Endothelial cell of umbilical vein (primary cell): ENCODE data around the gene ARMH4. TPM values are rescaled to one million over a fixed set of nuclear protein-coding genes. Genes with fewer than 3 reads are reported as not detected.

Experiments
- BruUV-seq: library from RNA; stranded (reverse); fragments of 400-500 nt; replicated peaks from 2 replicates; lab custom pipeline; 2021; lab: Mats Ljungman, UMichigan
- CTCF ChIA-PET: fragments of 300-600, 350-600 bp; sonication (Branson Sonifier 250); formaldehyde crosslinking; loops from one replicate; lab custom pipeline; 2021; ENCODE audit warnings: antibody characterized with exemption, inconsistent platforms; lab: Charles Lee
- POLR2A ChIA-PET: fragments of 300-600, 350-600 bp; sonication (Branson Sonifier 250); formaldehyde crosslinking; loops from one replicate; lab custom pipeline; 2021; ENCODE audit warnings: antibody characterized with exemption, inconsistent platforms; lab: Charles Lee
- DNase-seq: peaks from one replicate; pipeline ENCODE4 v3.0.0-alpha.2; 2011; ENCODE audit warnings: low read depth, low spot score
- FAIRE-seq: peaks from 2 replicates; lab custom pipeline; 2011; peaks lifted over from hg19 to GRCh38; lab: Jason Lieb, UNC
- H2AFZ ChIP-seq: 2 replicates; pipeline ENCODE4 v1.6.0; 2012; ENCODE audit warnings: low read depth, low read length, control low read depth, inconsistent platforms
- H3K27ac ChIP-seq: 2 replicates; pipeline ENCODE4 v1.5.1; 2011; ENCODE audit warnings: low read depth, mild to moderate bottlenecking, control low read depth, low read length, moderate library complexity; ENCODE audit not compliant: insufficient read depth
- H3K27me3 ChIP-seq, 2 experiments: 2 replicates each; pipeline versions ENCODE4 v1.6.0 to v1.6.1; 2011; ENCODE audit warnings: low read length in 2 of 2, mixed read lengths in 1 of 2; ENCODE audit not compliant: control insufficient read depth in 2 of 2, insufficient read depth in 2 of 2
- H3K36me3 ChIP-seq, 2 experiments: 2 replicates in 1 of 2; 3 replicates in 1 of 2; pipeline ENCODE4 v1.5.1; 2011; ENCODE audit warnings: low read length in 2 of 2, mild to moderate bottlenecking in 1 of 2, moderate library complexity in 1 of 2; ENCODE audit not compliant: control insufficient read depth in 2 of 2, insufficient read depth in 2 of 2; ENCODE audit errors: extremely low read depth in 1 of 2
- H3K4me1 ChIP-seq: 3 replicates; pipeline ENCODE4 v1.5.1; 2011; ENCODE audit warnings: mild to moderate bottlenecking, low read length; ENCODE audit not compliant: control insufficient read depth, insufficient read depth; ENCODE audit errors: extremely low read depth
- H3K4me2 ChIP-seq: 2 replicates; pipeline ENCODE4 v1.6.1; 2011; ENCODE audit warnings: low read length, control low read depth, mixed read lengths; ENCODE audit not compliant: insufficient read depth
- H3K4me3 ChIP-seq, 3 experiments: fragments of 200-600 bp in 1 of 3; sonication (generic), shearing (Covaris generic) in 1 of 3; replicated peaks in 1 of 3; 2 replicates each; pipeline ENCODE4 v1.5.1; 2011 to 2016; ENCODE audit warnings: control low read depth in 3 of 3, low read length in 3 of 3, mild to moderate bottlenecking in 2 of 3, inconsistent platforms in 1 of 3, low read depth in 1 of 3, moderate library complexity in 1 of 3; ENCODE audit not compliant: insufficient read depth in 1 of 3
- H3K79me2 ChIP-seq: 2 replicates; pipeline ENCODE4 v1.6.0; 2012; ENCODE audit warnings: low read length, inconsistent platforms; ENCODE audit not compliant: control insufficient read depth, insufficient read depth
- H3K9ac ChIP-seq: replicated peaks from 2 replicates; pipeline ENCODE3; 2011; ENCODE audit warnings: low read length, control low read depth; ENCODE audit not compliant: insufficient read depth; ENCODE audit errors: extremely low read depth
- H3K9me1 ChIP-seq: replicated peaks from 3 replicates; pipeline ENCODE4 v1.6.0; 2011; ENCODE audit warnings: mild to moderate bottlenecking, low read length; ENCODE audit not compliant: control insufficient read depth, insufficient read depth; ENCODE audit errors: extremely low read depth
- H3K9me3 ChIP-seq: replicated peaks from 2 replicates; pipeline ENCODE4 v1.5.1; 2012; ENCODE audit warnings: low read length, inconsistent platforms; ENCODE audit not compliant: control insufficient read depth, insufficient read depth
- H4K20me1 ChIP-seq: replicated peaks from 2 replicates; pipeline ENCODE3; 2011; ENCODE audit warnings: mild to moderate bottlenecking, low read length; ENCODE audit not compliant: control insufficient read depth, insufficient read depth; ENCODE audit errors: extremely low read depth
- CTCF ChIP-seq, 2 donors: IDR thresholded peaks; 1 replicate in 1 of 2; 2 replicates in 1 of 2; pipeline ENCODE4 v1.5.1; 2011; ENCODE audit warnings: low read length in 2 of 2, mild to moderate bottlenecking in 2 of 2, moderate library complexity in 2 of 2, control low read depth in 1 of 2, inconsistent platforms in 1 of 2, low read depth in 1 of 2; ENCODE audit not compliant: insufficient read depth in 1 of 2; ENCODE audit errors: extremely low read depth in 1 of 2
- EZH2 ChIP-seq: IDR thresholded peaks from 2 replicates; pipeline ENCODE4 v1.6.1; 2012; ENCODE audit warnings: borderline replicate concordance, low read depth, mild to moderate bottlenecking, moderate library complexity, low read length, inconsistent platforms; ENCODE audit not compliant: severe bottlenecking
- FOS ChIP-seq: IDR thresholded peaks from 2 replicates; pipeline ENCODE4 v1.6.1; 2011; ENCODE audit warnings: mild to moderate bottlenecking, low read length, moderate library complexity, borderline replicate concordance; ENCODE audit not compliant: insufficient read depth
- GATA2 ChIP-seq: IDR thresholded peaks from 2 replicates; pipeline ENCODE4 v1.7.0; 2011; ENCODE audit warnings: low read depth, mild to moderate bottlenecking, moderate library complexity, mixed read lengths, low read length; ENCODE audit not compliant: insufficient read length, insufficient read depth
- JUN ChIP-seq: IDR thresholded peaks from 2 replicates; pipeline ENCODE4 v1.6.1; 2011; ENCODE audit warnings: borderline replicate concordance, low read depth; ENCODE audit not compliant: insufficient read length, insufficient read depth
- MAX ChIP-seq: IDR thresholded peaks from 2 replicates; pipeline ENCODE4 v1.6.1; 2011; ENCODE audit not compliant: insufficient read depth, insufficient read length
- MYC ChIP-seq: IDR thresholded peaks from one replicate; pipeline ENCODE4 v1.6.1; 2011; ENCODE audit warnings: mild to moderate bottlenecking, low read depth, low read length
- POLR2A ChIP-seq: IDR thresholded peaks from 2 replicates; pipeline ENCODE4 v1.6.1; 2012; ENCODE audit warnings: low read depth, mild to moderate bottlenecking, control low read depth, low read length
- POLR2AphosphoS5 ChIP-seq: IDR thresholded peaks from 2 replicates; pipeline ENCODE4 v1.6.1; 2012; ENCODE audit warnings: low read depth, mild to moderate bottlenecking, control low read depth, low read length, moderate library complexity; ENCODE audit not compliant: insufficient read depth
- dilution Hi-C: fragments of 300-500 bp; cut with MboI; formaldehyde crosslinking; loops from one replicate; pipeline ENCODE4 v1.15.0; 2019; ENCODE audit warnings: low sequenced_read_pairs; ENCODE audit not compliant: extremely low pct_ligation_motif_present
- intact Hi-C: fragments of 100-400 bp; cut with micrococcal nuclease; formaldehyde crosslinking; loops from one replicate; pipeline ENCODE4 v1.10.0; 2022
- polyA plus RNA-seq, 4 experiments: library from polyadenylated mRNA; depleted of rRNA in 3 of 4; stranded (reverse) in 3 of 4; unstranded in 1 of 4; fragments of >200 nt; gene quantifications; 2 replicates each; pipeline versions ENCODE4 v1.2.1 to v1.2.3, GENCODE V29; 2011 to 2012; ENCODE audit warnings: missing spikeins in 1 of 4
- total RNA-seq: library from RNA; stranded (reverse); gene quantifications from 2 replicates; pipeline ENCODE4 v1.2.3, GENCODE V29; 2021

The ARMH4 gene
- total and polyA plus RNA-seq, 2 donors (not counting 3 experiments of a cell fraction or from before 2014, with no cell fraction given) = 1.1 to 3.0 TPM

GRCh38 chr14:58121530-58122186 is 30.4 kb downstream of the ARMH4 start:
- Histone ChIP-seq H3K9me3 (no peaks in the 10 kb centered on the region), H2AFZ (no peak overlapping the region), H3K36me3 (no peaks in the 10 kb centered on the region), H4K20me1 (no peaks in the 10 kb centered on the region), H3K9me1 (no peaks in the 10 kb centered on the region), H3K27me3 (no peaks in the 10 kb centered on the region), H3K4me3 (no peak overlapping the region), H3K27ac (no peak overlapping the region), H3K4me1 (no peaks in the 10 kb centered on the region), H3K9ac (no peak overlapping the region), H3K4me2 (no peak overlapping the region), H3K79me2 (no peaks in the 10 kb centered on the region)
- no peak for DNase-seq
- ChIA-PET POLR2A (no interaction called here), CTCF (no interaction called here)
- dilution Hi-C loops (no loop called here), intact Hi-C loops (no loop called here)
- TF ChIP-seq FOS (no peak), POLR2AphosphoS5 (no peak), JUN (no peak), POLR2A (no peak), GATA2 (no peak), CTCF (IDR thresholded peaks at IDR 0.05; ENCODE audit: extremely low read depth in 1 of 2, insufficient read depth in 1 of 2, low read depth in 1 of 2, low read length in 2 of 2) (no peak), MAX (no peak), EZH2 (no peak), MYC (no peak)
- no TSS peak for BruUV-seq
- no peak for FAIRE-seq
